HepG2 (cell line): ENCODE data around the gene NELL1. TPM values are rescaled to one million over a fixed set of nuclear protein-coding genes. Genes with fewer than 3 reads are reported as not detected.

Experiments
- ATAC-seq: fragments of 200-7000 bp; cut with Tn5 transposase; 3 replicates; pipeline ENCODE4 v1.9.1; 2020; ENCODE audit warnings: mild to moderate bottlenecking, moderate library complexity
- BruUV-seq: library from RNA; stranded (reverse); fragments of 400-500 nt; replicated peaks from 2 replicates; lab custom pipeline; 2021; lab: Mats Ljungman, UMichigan
- CTCF ChIA-PET: fragments of 300-600 bp; formaldehyde crosslinking; extraction: SDS; loops from one replicate; lab custom pipeline; 2021; ENCODE audit warnings: low total read pairs, inconsistent platforms, low intra/inter-chr PET ratio; lab: Yijun Ruan, JAX
- POLR2A ChIA-PET: fragments of 350-600 bp; sonication (Branson Sonifier 250); formaldehyde crosslinking; loops from one replicate; lab custom pipeline; 2020; ENCODE audit warnings: antibody characterized with exemption, inconsistent platforms; lab: Yijun Ruan, JAX
- DNase-seq: peaks from one replicate; pipeline ENCODE4 v3.0.0-alpha.2; 2015; ENCODE audit warnings: low spot score
- FAIRE-seq: peaks from 3 replicates; lab custom pipeline; 2011; peaks lifted over from hg19 to GRCh38; lab: Jason Lieb, UNC
- H2AFZ ChIP-seq: one replicate; pipeline ENCODE4 v1.6.1; 2011; ENCODE audit warnings: low read length, inconsistent platforms
- H3K27ac ChIP-seq: fragments of 300-600 bp; 3 replicates; pipeline ENCODE4 v1.8.0; 2011; ENCODE audit warnings: mixed run types, mild to moderate bottlenecking, mixed read lengths, low read length, inconsistent platforms; ENCODE audit not compliant: insufficient read depth; ENCODE audit errors: extremely low read length
- H3K27me3 ChIP-seq, 2 experiments: fragments of 200-600 bp in 1 of 2; 2 replicates in 1 of 2; 3 replicates in 1 of 2; pipeline versions ENCODE4 v1.6.0 to v1.8.0; 2011; ENCODE audit warnings: low read length in 2 of 2, mild to moderate bottlenecking in 2 of 2, moderate library complexity in 2 of 2, inconsistent platforms in 1 of 2; ENCODE audit not compliant: insufficient read depth in 2 of 2, control insufficient read depth in 1 of 2
- H3K36me3 ChIP-seq, 2 experiments: fragments of 200-600 bp in 1 of 2; replicated peaks in 1 of 2; 2 replicates in 1 of 2; 3 replicates in 1 of 2; pipeline versions ENCODE4 v1.5.1 to v1.8.0; 2011; ENCODE audit warnings: low read length in 2 of 2, inconsistent platforms in 1 of 2; ENCODE audit not compliant: insufficient read depth in 2 of 2, control insufficient read depth in 1 of 2
- H3K4me1 ChIP-seq: 2 replicates; pipeline ENCODE4 v1.5.1; 2012; ENCODE audit warnings: low read length, inconsistent platforms; ENCODE audit not compliant: insufficient read depth
- H3K4me2 ChIP-seq: 2 replicates; pipeline ENCODE4 v1.6.0; 2011; ENCODE audit warnings: low read depth, low read length, inconsistent platforms
- H3K4me3 ChIP-seq, 3 experiments: fragments of 200-600 bp in 1 of 3; sonication (generic), shearing (Covaris generic) in 1 of 3; replicated peaks in 1 of 3; 2 replicates each; pipeline ENCODE4 v1.5.1; 2011 to 2016; ENCODE audit warnings: low read length in 3 of 3, inconsistent platforms in 2 of 3, low read depth in 2 of 3, mild to moderate bottlenecking in 2 of 3, control low read depth in 1 of 3, mixed read lengths in 1 of 3; ENCODE audit not compliant: insufficient read depth in 1 of 3
- H3K79me2 ChIP-seq: one replicate; pipeline ENCODE4 v1.6.1; 2011; ENCODE audit warnings: low read length, inconsistent platforms; ENCODE audit not compliant: insufficient read depth
- H3K9ac ChIP-seq: 2 replicates; pipeline ENCODE4 v1.6.0; 2011; ENCODE audit warnings: mild to moderate bottlenecking, low read depth, low read length, inconsistent platforms; ENCODE audit not compliant: insufficient read depth
- H3K9me3 ChIP-seq: 2 replicates; pipeline ENCODE4 v1.5.1; 2012; ENCODE audit warnings: mild to moderate bottlenecking, low read length
- H4K20me1 ChIP-seq: 2 replicates; pipeline ENCODE4 v1.6.0; 2011; ENCODE audit warnings: inconsistent platforms, mild to moderate bottlenecking, low read length, moderate library complexity; ENCODE audit not compliant: insufficient read depth
- FIP1L1 ChIP-seq: fragments of 200-400 bp; formaldehyde crosslinking; IDR thresholded peaks from 2 replicates; pipeline ENCODE4 v1.6.1; 2018; ENCODE audit warnings: low read depth, mild to moderate bottlenecking, low read length, moderate library complexity, borderline replicate concordance; ENCODE audit not compliant: insufficient read depth
- FOXM1 ChIP-seq: sonication (generic); formaldehyde crosslinking; IDR thresholded peaks from 2 replicates; pipeline ENCODE4 v1.5.0; 2020; ENCODE audit warnings: missing genetic modification reagents
- FOXP4 ChIP-seq: sonication (generic); formaldehyde crosslinking; IDR thresholded peaks from 2 replicates; pipeline ENCODE4 v1.4.0; 2020; ENCODE audit warnings: missing genetic modification reagents
- NCOR1 ChIP-seq: fragments of 200-600 bp; sonication (generic); IDR thresholded peaks from 2 replicates; pipeline ENCODE4 v1.7.0; 2017; ENCODE audit warnings: antibody characterized with exemption, low read length, borderline replicate concordance
- POLR2AphosphoS2 ChIP-seq: IDR thresholded peaks from 2 replicates; pipeline ENCODE4 v1.6.1; 2011; ENCODE audit warnings: low read depth, low read length, improper control_type of control experiment
- SP5 ChIP-seq: IDR thresholded peaks from 2 replicates; pipeline ENCODE4 v1.6.1; 2016; ENCODE audit warnings: low read depth, borderline replicate concordance
- TARDBP ChIP-seq: sonication (generic); formaldehyde crosslinking; IDR thresholded peaks from 2 replicates; pipeline ENCODE4 v1.8.0; 2022; ENCODE audit warnings: mild to moderate bottlenecking, missing genetic modification reagents
- TMF1 ChIP-seq: sonication (generic); formaldehyde crosslinking; IDR thresholded peaks from 2 replicates; pipeline ENCODE4 v1.8.1; 2022; ENCODE audit warnings: low read depth, missing genetic modification reagents
- TP53 ChIP-seq: sonication (generic); formaldehyde crosslinking; conservative IDR thresholded peaks from 2 replicates; pipeline ENCODE4 v1.4.0; 2020; ENCODE audit warnings: missing genetic modification reagents
- ZFP90 ChIP-seq: sonication (generic); formaldehyde crosslinking; IDR thresholded peaks from 2 replicates; pipeline ENCODE4 v1.8.0; 2022; ENCODE audit warnings: missing genetic modification reagents, mild to moderate bottlenecking, inconsistent platforms, borderline replicate concordance
- ZNF577 ChIP-seq: sonication (generic); formaldehyde crosslinking; IDR thresholded peaks from 2 replicates; pipeline ENCODE4 v1.4.0; 2020; ENCODE audit warnings: mild to moderate bottlenecking, low read depth, missing genetic modification reagents, borderline replicate concordance
- ZNF839 ChIP-seq: sonication (generic); formaldehyde crosslinking; IDR thresholded peaks from 2 replicates; pipeline ENCODE4 v1.4.0; 2020; ENCODE audit warnings: missing genetic modification reagents, mild to moderate bottlenecking, borderline replicate concordance
- ZSCAN20 ChIP-seq: sonication (generic); formaldehyde crosslinking; IDR thresholded peaks from 2 replicates; pipeline ENCODE4 v1.4.0; 2020; ENCODE audit warnings: missing genetic modification reagents, mild to moderate bottlenecking, borderline replicate concordance
- WGBS: methylation state at CpG from one replicate; pipeline ENCODE4 v1.1.6; 2017; ENCODE audit warnings: low lambda C conversion rate; 5-methylcytosine and 5-hydroxymethylcytosine counted together
- in situ Hi-C: cut with HindIII; loops from 2 replicates; pipeline ENCODE4 v1.10.0; 2017; ENCODE audit warnings: low pct_unique_long_range_greater_than_20kb; ENCODE audit not compliant: extremely low pct_ligation_motif_present
- intact Hi-C: fragments of 100-400 bp; cut with micrococcal nuclease; formaldehyde crosslinking; loops from one replicate; pipeline ENCODE4 v1.10.0; 2022; ENCODE audit not compliant: unreplicated experiment
- polyA plus RNA-seq, 8 experiments: library from polyadenylated mRNA; depleted of rRNA in 3 of 8; stranded (reverse) in 7 of 8; unstranded in 1 of 8; fragments of >200 nt; fragmentation: Illumina TruSeq in 4 of 8; extraction: Trizol in 4 of 8; gene quantifications; 2 replicates each; pipeline versions ENCODE4 v1.2.1 to v1.2.3, GENCODE V29; 2011 to 2016; ENCODE audit warnings: low read depth in 4 of 8, missing spikeins in 1 of 8, mixed read lengths in 1 of 8; ENCODE audit not compliant: insufficient read depth in 1 of 8
- total RNA-seq, 5 experiments: library from RNA; depleted of rRNA; stranded (reverse); fragments of >200 nt; fragmentation: Illumina TruSeq; extraction: Trizol; gene quantifications; 2 replicates each; pipeline ENCODE4 v1.2.3, GENCODE V29; 2016; ENCODE audit warnings: low read depth in 1 of 5
- TF ChIP-seq, protein P1 (sequence below): sonication (generic); formaldehyde crosslinking; IDR thresholded peaks from 2 replicates; pipeline ENCODE4 v1.4.0; 2020; ENCODE audit warnings: missing genetic modification reagents

Gene NELL1
- total and polyA plus RNA-seq, 2 of the 13 experiments (the other 11 are each of a cell fraction or from before 2014, with no cell fraction given) = not detected

DNA sequence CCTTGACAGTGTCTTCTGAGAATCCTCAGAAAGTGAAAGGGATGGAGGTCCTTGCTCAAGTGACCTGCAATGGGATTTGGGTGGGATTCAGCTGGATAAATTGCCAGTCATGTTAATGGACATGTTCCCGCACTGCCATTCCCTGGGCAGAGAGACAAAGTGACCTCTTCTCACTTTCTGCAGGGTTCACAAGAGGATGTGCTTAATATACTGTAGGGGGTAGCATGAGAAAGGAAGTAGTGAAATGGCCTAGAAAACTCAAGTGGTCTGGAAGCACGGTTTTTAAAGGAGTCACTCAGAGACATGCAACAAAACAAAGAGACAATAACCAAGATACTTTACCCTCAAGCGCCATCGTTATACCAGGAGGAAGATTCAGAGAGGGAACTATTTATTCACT is 70.2 kb downstream of the NELL1 start:
- POLR2A ChIA-PET = no interaction called here
- in situ Hi-C loops = no loop called here
- BruUV-seq = no TSS peak
- TF ChIP-seq POLR2AphosphoS2 = no peak
- TF ChIP-seq NCOR1 = no peak
- TF ChIP-seq ZFP90 = no peak
- no peak for TF ChIP-seq FOXP4 (CRISPR knock-in tag)
- no peak for TF ChIP-seq FIP1L1
- no peak for TF ChIP-seq TP53 (CRISPR knock-in tag)
- no peak for TF ChIP-seq TMF1 (CRISPR knock-in tag)
- TF ChIP-seq FOXM1 (CRISPR knock-in tag) = no peak
- TF ChIP-seq ZNF577 (CRISPR knock-in tag) = no peak
- TF ChIP-seq TARDBP = no peak
- TF ChIP-seq, protein P1, sequence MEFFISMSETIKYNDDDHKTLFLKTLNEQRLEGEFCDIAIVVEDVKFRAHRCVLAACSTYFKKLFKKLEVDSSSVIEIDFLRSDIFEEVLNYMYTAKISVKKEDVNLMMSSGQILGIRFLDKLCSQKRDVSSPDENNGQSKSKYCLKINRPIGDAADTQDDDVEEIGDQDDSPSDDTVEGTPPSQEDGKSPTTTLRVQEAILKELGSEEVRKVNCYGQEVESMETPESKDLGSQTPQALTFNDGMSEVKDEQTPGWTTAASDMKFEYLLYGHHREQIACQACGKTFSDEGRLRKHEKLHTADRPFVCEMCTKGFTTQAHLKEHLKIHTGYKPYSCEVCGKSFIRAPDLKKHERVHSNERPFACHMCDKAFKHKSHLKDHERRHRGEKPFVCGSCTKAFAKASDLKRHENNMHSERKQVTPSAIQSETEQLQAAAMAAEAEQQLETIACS (CRISPR knock-in tag) = no peak
- no peak for TF ChIP-seq SP5
- TF ChIP-seq ZNF839 (CRISPR knock-in tag) = no peak
- TF ChIP-seq ZSCAN20 = no peak

More for the DNA sequence above, 70.2 kb downstream of the NELL1 start:
- no peaks in the 10 kb centered on the region for H3K9me3 ChIP-seq
- H3K4me1 ChIP-seq = no peaks in the 10 kb centered on the region
- FAIRE-seq (no peak), DNase-seq (no peak), ATAC-seq (no peak)
- no peak overlapping the region for H3K9ac ChIP-seq
- CTCF ChIA-PET = no interaction called here
- no peaks in the 10 kb centered on the region for H4K20me1 ChIP-seq
- 14% methylated on average over 4 of the region's 4 CpGs for WGBS
- no peaks in the 10 kb centered on the region for H3K27me3 ChIP-seq
- no peak overlapping the region for H3K27ac ChIP-seq
- no peaks in the 10 kb centered on the region for H3K79me2 ChIP-seq
- H3K4me2 ChIP-seq = no peak overlapping the region
- no peak overlapping the region for H2AFZ ChIP-seq
- no peaks in the 10 kb centered on the region for H3K36me3 ChIP-seq
- intact Hi-C loops = no loop called here
- no peak overlapping the region for H3K4me3 ChIP-seq
